CD4-positive, alpha-beta T cell treated with Interleukin-12 subunit alpha and Interleukin-12 subunit beta, for 1 hour (primary cell): Measurements from ENCODE around the gene ARPC3.
"Not testable (repeated sequence)": the region's sequence is repeated elsewhere in the genome, so short reads cannot be mapped to it uniquely, and the experiment has no call there.

Experiments
- DNase-seq: peaks from one replicate; pipeline ENCODE4 v3.0.0-alpha.2; 2020

Gene ARPC3

DNA sequence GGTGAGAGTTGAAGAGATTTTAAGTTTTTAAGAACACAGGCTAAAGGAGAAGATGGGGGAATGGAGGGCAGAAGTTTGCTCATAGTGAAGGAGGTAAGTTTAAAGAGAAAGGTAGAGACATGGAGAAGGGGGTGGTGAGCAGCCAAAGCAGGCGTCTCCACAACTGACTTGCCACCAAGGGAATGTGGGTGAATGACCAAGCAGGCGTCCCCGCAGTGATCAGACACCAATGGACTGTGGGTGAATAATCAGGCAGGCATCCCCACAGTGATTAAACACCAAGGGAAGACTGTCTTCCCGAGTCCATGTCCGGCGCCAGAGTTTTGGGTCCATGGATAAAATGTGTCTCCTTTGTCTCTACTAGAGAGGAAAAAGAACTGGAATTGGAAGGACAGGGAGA lies 40.1 kb downstream of the ARPC3 start:
- DNase-seq: not testable (repeated sequence)

DNA sequence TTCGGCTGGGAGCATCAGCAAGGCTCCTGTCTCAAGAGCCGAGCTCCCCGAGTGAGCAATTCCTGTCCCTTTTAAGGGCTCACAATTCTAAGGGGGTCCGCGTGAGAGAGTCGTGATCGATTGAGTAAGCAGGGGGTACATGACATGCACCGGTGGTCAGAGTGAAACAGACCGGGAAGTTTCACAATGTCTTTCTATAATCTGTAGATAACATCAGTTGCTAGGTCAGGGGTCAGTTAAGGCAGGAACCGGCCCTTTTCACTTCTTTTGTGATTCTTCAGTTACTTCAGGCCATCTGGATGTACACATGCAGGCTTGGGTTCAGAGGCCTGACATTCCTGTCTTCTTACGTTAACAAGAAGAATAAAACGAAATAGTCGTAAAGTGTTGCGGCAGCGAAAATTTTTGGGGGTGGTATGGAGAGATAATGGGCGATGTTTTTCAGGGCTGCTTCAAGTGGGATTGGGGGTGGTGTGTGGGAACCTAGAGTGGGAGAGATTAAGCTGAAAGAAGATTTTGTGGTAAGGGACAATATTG lies 44.9 kb downstream of the ARPC3 start:
- DNase-seq: not testable (repeated sequence)

DNA sequence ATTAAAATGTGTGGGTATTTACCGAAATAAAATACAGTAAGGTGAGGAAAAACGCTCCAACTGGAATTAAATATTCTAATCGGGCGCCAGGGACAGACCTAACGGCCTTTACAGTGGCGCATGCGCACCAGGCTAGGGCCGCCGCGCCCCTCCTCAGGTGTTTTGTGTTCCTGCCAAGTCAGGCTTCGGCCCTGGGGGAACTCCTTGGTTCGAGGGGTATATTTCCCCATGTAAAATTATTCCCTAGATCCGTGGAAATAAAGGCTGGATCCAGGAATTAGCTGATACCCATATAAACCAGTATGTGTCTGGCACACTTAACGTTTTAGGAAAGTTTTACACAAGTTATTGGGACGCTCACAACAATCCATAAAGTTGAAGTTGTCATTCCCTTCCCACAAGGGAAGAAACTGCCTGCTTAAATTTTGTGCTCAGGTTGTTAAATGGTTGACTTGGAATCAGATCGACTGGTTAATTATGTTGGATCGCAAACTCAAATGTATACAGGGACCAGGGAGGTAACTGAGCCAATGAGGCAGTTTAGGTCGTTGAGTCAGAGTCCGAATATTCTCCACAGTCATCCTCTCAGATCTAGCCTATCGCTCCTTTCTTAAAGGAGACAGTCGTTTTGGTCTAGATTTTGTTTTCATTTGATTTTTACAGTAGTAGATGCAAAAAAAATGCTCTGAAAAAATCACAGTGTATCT lies 46.0 kb downstream of the ARPC3 start:
- DNase-seq: peak; percentile 84

DNA sequence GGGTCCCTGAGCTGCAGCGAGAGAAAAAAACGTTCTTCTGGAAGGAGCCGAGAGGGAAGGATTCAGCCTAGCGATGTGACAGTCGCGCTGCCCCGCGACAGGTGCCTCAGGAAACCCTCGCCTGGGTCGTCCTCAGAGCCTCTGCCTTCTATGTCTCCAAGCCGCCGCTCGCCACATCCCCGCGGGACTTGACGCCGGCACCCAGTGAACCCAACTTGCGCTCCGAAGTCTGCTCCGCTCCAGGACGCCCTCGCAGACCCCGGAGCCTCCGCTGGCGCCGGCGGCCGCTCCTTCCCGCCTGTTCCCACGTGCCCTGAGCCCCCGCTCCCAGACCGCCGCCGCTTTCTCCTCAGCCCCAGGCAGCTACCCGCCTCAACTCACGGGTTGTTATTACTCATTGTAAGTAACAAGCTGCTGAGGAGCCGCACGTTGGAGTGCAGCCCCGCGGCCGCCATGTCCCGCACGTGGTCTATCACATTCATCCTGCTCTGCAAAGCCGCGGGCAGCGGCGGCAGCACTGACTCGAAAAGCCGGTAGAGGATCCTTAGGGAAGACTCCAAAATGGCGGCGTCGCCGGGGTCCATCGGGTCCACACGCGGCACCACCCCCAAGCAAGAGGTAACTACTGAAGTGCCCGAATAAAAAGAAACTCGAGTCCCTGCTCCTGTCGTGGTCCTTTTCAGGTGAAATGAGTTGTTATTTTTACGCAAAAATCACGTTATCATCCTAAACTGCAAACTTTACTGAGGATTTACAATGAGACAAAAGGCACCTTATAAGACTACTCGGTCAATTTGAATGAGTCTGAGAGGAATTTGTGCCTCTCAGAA lies 46.8 kb downstream of the ARPC3 start, which contains the start of gene ANAPC7:
ANAPC7 (minus strand) TSS at position 563 of the 830 bp plus-strand sequence; CDS start at position 482, 81 bp downstream.
- DNase-seq: peak; percentile 90
